HG03565 (cell line): ENCODE measurements around the gene OXT.
"Not testable (repeated sequence)": the region's sequence is repeated elsewhere in the genome, so short reads cannot be mapped to it uniquely, and the experiment has no call there.

ENCODE experiments used
- ATAC-seq: cut with Tn5 transposase; IDR thresholded peaks from one replicate; pipeline ENCODE4 v1.9.1; 2021; ENCODE audit warnings: mild to moderate bottlenecking, moderate library complexity; ENCODE audit not compliant: unreplicated experiment

Gene OXT

DNA sequence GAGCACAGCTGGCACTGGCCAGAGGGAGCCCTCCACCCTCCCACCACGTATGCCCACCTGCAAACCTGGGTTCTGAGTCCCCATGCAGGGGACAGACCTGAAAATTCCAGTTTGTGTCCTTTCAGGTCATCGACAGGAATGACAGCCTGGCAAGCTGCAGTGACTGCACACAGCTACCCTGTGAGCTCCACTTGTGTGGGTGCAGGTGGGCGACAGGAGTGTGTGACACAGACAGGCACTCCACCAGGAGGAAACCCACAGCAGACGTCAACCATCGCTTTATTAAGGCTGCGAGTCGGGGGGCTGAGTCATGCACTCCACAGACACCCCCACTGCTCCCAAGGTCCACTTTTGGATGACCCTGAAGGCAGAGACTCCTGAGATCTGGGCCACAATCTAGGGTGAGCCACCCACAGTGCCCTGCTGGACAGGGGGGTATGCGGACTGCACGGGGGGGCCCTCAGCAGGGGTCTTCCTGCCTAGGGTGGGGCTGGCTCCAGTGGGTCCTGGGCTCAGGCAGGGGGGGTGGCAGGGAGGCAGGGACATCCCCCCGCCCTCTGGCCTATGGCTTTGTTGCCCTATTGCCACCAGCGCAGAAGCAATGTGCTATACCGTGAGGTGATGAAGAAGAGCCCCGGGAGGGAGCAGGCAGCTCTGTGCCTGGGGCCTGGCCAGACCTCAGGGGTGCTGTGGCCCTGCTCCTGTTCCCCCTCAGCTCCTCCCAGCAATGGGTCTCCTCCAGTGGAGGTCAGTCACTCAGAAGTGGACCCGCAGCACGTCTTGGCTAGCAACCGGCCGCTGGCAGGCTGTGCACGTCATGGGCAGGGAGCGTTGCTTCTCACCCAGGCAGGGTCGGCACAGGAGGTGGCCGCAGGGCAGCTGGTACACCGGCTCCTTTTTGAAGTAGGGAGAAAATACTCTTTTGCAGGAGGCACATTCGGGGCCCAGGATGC lies 38.2 kb downstream of the OXT start:
- ATAC-seq: no peak

GRCh38 chr20:3111507-3111906 lies 40.1 kb downstream of the OXT start:
- ATAC-seq: no peak

DNA sequence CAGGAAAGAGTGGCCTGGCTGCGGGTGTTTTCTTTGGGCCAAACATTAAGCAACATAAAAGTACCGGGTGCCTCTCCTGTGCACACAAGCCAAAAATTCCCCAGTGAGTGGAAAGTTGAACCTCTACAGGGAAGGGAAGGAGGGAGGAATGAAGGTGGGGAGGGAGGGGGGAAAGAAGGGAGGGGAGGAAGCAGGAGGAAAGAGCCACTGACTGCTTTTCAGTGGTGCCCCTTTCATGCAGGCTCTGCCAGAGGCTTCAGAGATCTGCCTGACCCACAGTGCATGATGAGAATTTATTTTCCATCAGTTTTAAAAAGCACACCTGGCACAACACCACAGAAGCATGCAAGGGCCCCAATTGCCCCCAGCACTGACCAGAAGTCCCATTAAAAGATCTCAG lies 40.6 kb downstream of the OXT start:
- no peak for ATAC-seq

- no peak for ATAC-seq
Observed at GRCh38 chr20:3115190-3116107, 44.0 kb downstream of the OXT start.

GRCh38 chr20:3116341-3116740 lies 44.9 kb downstream of the OXT start:
- no peak for ATAC-seq

GRCh38 chr20:3117839-3118379 lies 46.5 kb downstream of the OXT start:
- not testable (repeated sequence) for ATAC-seq

DNA sequence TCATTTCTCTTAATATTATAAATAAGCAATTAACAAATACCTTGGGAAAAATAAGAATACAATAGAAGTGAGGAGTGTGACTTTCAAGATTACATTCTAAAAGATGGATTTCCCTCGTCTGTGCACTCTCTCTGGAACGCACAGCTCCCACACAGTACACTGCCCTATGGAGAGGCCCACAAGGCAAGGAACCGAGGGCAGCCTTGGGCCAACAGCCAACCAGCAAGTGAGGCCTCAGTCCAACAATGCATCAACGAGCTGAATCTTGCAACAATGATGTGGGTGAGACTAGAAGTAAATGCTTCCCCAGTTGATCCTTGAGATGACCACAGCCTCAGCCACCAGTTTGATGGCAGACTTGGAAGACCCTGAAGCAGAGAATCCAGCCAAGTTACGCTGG lies 47.6 kb downstream of the OXT start:
- ATAC-seq: no peak

DNA sequence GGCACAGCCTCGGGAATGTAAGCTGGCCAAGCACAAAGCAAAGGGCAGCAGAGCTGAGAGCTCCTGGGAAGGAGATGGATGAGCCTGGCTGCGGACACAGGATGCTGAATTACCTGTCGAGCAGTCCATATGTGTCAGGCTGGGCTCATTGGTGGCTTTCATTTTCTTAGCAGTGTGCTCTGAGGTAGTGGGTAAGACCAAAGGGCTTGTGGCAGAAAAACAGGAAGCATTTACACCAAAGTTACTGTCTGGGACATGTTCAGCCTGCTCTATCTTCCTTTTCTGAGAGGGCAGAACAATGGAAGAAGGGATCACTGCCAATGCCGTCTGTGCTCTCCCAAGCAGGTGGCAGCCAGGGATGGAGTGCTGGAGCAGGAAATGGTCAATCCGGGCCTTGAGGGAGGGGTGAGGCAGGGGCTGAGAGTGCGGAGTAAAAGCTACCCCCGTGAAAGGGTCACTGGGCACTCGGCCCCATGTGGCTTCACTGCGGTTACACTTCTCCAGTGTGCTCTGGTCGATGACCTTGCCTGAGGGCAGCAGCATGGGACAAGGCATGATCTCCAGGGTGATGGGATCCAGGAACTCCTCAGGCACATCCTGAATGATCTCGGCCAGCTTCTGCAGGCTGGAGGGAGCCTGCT lies 50.0 kb downstream of the OXT start:
- ATAC-seq: no peak
